Activated CD4-positive, alpha-beta T cell treated with anti-CD3 and anti-CD28 coated beads, Interleukin-2, amount 50 U/mL, for 16 hours (primary cell): ENCODE results near the gene RTL10.
"Not testable (repeated sequence)": the region's sequence is repeated elsewhere in the genome, so short reads cannot be mapped to it uniquely, and the experiment has no call there.

Experiments used
- DNase-seq: peaks from one replicate; pipeline ENCODE4 v3.0.0-alpha.2; 2020

Gene RTL10

DNA sequence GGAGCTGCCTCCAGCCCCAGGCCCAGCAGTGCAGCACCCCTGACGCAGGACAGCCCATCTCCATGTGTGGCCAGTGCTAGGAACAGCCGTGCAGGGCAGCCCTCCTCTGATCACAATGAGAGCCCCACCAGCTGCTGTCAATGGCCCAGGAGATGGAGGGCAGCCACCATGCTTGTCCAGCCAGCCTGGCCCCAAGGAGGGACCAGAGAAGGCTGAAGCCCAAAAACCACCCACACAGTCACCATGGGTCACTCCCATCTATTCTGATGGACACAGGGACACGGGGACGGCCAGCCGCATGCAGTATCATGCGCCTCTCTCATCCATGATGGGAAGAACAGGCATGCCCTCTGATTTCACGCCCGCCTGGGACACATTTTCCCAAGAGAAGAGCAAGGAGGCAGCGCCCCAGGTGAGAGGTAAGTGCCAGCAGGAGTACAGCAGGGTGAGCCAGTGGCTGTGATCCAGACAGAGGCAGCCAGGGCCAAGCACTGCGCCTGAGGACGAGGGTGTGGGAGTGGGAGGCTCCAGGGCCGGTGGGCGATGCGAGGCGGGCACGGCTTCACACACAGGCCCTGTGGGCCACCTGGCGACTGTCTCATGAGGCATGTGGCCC lies 33.6 kb upstream of the RTL10 start:
- no peak for DNase-seq

- no peak for DNase-seq
Measured at GRCh38 chr22:19887256-19887985, 32.7 kb upstream of the RTL10 start.

DNA sequence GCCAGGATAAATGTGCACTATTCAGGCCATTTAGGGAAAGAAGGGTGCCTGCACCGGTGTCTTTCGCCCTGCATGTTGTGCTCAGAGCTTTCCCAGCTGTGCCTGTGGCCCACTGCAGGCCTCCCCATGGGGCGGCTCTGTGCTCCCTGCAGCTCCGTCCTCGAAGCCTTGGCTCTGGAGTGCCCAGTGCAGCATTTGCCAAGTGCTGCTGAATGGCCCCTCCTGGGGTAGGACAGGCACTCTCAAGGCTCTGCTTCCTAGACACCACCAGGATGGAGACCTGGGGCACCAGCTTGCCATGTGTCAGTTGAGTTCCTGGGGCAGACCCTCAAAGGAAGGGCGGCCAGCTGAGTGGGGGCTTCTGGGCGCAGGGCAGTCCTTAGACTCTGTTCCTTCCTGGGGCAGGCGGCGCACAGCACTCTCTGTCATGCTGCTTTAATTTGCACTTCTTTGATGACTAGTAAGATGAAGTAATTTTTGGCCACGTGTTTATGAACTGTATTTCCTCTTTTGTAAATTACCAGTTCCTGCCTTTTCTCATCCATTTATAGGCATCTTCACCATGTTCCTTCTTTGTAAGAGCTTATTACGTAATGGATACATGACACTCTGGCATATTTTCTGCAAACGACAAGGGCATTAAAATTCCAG lies 32.1 kb upstream of the RTL10 start:
- peak; percentile 16 for DNase-seq

- no peak for DNase-seq
Measured at GRCh38 chr22:19885841-19886592, 31.3 kb upstream of the RTL10 start.

- DNase-seq = no peak
Measured at GRCh38 chr22:19884954-19885751, 30.5 kb upstream of the RTL10 start.

GRCh38 chr22:19884161-19884953 lies 29.7 kb upstream of the RTL10 start:
- DNase-seq = no peak

DNA sequence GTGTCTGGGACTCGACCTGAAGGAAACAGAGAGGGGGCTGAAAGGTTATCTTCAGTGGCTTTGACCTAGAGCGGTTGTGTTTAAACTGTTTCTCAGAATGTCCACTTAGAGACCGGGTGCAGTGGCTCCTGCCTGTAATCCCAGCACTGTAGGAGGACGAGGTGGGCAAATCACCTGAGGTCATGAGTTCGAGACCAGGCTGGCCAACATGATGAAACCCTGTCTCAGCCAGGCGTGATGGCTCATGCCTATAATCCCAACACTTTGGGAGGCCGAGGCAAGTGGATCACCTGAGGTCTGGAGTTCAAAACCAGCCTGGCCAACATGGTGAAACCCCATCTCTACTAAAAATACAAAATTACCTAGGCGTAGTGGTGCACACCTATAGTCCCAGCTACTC lies 28.8 kb upstream of the RTL10 start:
- not testable (repeated sequence) for DNase-seq

GRCh38 chr22:19882446-19883381 lies 28.0 kb upstream of the RTL10 start:
- no peak for DNase-seq

GRCh38 chr22:19880786-19881569 lies 26.3 kb upstream of the RTL10 start:
- DNase-seq = no peak

DNA sequence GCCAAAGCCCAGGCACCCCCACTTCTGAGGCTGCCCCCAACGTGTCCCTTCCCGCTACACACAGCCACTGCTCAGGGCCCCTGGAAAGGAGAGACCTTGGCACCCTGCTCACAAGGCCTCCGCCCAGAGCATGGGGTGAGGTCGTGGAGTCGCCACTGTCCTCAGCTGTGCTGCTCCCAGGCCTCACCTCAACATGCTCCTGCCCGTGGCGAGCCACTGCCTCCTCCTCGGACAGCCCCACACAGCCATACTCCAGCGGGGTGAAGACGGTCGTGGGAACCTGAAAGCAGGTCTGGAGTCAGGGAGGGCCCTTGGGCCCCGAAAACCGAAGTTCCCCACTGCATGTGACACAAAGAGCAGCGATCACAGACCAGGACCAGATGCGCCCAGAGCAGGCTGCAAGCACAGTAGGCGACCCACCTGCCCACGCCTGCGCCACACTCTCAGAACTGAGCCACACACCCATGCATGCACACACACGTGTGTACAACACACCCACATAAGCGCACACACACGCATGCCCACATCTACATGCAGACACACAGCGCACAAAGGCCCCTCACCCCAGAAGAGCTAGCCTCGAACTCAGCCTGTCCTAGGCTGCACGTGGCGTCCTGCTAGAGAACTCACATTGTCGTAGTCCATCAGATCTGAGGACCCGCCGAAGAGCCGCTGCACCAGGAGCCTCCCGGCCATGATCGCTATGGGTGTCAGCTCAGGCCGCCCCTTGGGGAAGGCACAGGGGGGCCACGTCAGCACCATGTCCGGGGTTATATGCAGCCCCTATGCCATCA lies 25.5 kb upstream of the RTL10 start:
- no peak for DNase-seq

- no peak for DNase-seq
Measured at GRCh38 chr22:19879643-19879991, 24.9 kb upstream of the RTL10 start.

- no peak for DNase-seq
Measured at GRCh38 chr22:19879246-19879570, 24.5 kb upstream of the RTL10 start.

DNA sequence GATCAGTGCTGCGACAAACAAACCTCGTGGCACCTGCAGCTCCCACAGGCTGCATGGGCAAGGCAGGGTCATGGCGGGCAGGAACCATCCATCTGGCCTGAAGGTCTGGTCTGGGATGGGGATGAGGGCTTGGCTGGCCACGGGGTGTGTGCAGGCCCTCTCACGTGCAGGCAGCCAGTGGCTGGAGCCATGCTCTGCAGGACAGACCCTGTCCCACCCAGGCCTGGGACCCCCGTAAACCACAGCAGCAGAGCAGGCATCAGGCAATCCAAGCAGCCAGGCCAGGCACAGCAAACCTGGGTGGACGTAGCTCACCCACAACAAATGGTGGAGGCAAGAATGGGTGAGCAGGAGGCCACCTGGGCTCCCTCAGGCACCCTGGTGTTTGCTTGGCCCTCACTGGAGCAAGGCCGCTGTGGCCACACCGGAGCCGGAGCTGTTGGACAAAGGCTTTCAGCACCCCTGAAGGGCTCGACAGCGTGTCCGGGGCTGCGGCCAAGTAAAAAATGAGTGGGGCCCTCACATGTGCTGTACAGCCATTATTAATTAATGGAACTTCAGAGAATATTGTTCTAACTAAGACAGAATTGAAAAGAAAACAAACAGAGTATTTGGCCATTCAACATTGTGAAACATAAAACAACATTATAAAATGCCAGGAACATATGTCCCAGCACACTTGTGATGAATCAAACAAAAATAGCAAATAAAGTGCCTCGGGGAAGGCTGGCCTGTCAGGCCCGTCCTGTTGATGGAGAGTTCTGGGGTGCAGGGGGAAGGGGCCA lies 24.0 kb upstream of the RTL10 start:
- no peak for DNase-seq

GRCh38 chr22:19877626-19878339 lies 23.1 kb upstream of the RTL10 start:
- no peak for DNase-seq

GRCh38 chr22:19876941-19877625 lies 22.4 kb upstream of the RTL10 start:
- no peak for DNase-seq

DNA sequence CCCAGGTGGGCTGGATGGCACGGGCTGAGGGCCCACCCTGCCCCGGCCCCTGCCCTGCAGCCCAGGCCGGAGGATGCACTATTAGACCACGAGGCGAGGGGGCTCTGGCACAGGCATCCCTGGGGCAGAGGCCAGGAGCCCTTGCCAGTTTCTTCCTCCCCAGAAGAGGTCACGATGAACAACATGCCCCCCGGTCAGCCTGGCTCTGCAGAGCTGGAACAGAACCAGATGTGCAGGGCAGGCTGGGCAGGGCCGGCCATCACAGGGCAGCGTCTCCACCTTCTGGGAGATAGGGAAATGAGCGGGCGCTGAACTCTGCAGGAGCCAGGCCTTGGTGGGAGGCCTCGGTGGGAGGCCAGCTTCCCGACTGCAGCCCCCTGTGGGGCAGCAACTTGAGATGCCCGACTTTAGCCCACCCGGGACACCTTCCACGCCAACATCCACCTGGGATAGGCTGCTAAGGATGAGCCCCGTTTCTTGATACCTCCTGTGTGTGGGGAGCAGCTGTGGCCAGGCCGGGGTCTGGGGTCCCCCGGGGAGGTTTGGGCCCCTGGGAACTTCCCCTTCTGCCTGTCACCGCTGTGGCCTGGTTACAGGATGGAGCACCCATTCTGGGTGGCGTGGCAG lies 21.8 kb upstream of the RTL10 start:
- no peak for DNase-seq
